Stimulated activated CD4-positive, alpha-beta T cell treated with anti-CD3 and anti-CD28 coated beads, TNF-alpha, amount 100 ng/mL, for 1 hour (primary cell): ENCODE data around the gene BTN1A1.
"Not testable (repeated sequence)": the region's sequence is repeated elsewhere in the genome, so short reads cannot be mapped to it uniquely, and the experiment has no call there.

Source experiments
- DNase-seq, 3 donors: peaks; one replicate each; pipeline ENCODE4 v3.0.0-alpha.2; 2020; ENCODE audit warnings: low read depth in 3 of 3, low spot score in 1 of 3

Gene BTN1A1, protein sequence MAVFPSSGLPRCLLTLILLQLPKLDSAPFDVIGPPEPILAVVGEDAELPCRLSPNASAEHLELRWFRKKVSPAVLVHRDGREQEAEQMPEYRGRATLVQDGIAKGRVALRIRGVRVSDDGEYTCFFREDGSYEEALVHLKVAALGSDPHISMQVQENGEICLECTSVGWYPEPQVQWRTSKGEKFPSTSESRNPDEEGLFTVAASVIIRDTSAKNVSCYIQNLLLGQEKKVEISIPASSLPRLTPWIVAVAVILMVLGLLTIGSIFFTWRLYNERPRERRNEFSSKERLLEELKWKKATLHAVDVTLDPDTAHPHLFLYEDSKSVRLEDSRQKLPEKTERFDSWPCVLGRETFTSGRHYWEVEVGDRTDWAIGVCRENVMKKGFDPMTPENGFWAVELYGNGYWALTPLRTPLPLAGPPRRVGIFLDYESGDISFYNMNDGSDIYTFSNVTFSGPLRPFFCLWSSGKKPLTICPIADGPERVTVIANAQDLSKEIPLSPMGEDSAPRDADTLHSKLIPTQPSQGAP

DNA sequence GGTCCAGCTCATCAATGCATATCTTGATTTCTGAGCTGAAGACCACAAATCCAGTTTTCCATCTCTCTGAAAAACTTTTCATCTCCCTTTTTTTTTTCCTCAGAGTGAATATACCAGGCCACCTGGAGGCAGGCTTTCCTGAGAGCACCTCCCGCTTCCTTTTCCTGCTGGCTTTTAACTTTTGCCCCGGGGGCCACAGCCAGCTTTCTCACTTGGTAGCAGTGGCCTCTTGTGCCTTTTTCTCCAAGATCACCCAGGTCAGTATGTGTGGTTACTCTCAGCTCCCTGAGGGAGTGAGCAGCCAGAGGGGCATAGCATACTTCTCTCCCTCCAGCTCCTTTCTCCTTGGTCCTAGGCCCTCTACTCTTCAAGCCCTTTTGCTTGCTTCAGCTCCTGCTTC lies at the start of gene BTN1A1:
Gene BTN1A1, plus strand, starts transcription at position 202 of the 400 bp plus-strand sequence. CDS start 984 bp downstream, outside the sequence.
- DNase-seq = no peak

DNA sequence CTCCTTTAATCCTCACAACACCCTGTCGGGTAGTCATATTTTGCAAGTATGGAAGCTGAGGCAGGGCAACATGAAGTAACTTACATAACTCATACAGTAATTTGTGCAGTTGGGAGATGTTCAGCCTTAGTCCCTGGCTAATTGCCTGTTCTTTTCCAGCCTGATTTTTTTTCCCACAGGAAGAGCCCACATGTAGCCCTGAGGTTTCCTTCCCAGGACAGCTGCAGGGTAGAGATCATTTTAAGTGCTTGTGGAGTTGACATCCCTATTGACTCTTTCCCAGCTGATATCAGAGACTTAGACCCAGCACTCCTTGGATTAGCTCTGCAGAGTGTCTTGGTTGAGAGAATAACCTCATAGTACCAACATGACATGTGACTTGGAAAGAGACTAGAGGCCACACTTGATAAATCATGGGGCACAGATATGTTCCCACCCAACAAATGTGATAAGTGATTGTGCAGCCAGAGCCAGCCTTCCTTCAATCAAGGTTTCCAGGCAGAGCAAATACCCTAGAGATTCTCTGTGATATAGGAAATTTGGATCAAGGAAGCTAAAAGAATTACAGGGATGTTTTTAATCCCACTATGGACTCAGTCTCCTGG lies 47.4 kb upstream of the BTN1A1 start:
- no peak for DNase-seq

DNA sequence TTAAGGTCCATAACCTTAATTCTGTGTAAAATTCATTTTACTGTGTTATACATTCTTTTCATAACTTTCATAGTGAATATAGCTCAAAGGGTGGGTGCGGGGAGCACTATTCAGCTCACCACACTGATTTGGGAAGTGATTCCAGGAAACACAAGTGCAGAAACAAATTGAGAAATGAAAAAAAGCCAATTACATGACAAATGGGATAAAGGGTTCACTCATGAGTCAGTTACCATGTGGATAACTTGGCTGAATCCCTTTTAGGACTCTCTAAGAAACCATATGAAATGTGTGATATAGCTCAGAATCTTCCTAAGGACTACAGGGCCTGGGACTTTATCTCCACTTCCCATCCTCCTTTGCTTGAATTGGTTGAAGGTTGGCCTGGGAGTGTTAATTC lies 45.5 kb upstream of the BTN1A1 start:
- DNase-seq = no peak

DNA sequence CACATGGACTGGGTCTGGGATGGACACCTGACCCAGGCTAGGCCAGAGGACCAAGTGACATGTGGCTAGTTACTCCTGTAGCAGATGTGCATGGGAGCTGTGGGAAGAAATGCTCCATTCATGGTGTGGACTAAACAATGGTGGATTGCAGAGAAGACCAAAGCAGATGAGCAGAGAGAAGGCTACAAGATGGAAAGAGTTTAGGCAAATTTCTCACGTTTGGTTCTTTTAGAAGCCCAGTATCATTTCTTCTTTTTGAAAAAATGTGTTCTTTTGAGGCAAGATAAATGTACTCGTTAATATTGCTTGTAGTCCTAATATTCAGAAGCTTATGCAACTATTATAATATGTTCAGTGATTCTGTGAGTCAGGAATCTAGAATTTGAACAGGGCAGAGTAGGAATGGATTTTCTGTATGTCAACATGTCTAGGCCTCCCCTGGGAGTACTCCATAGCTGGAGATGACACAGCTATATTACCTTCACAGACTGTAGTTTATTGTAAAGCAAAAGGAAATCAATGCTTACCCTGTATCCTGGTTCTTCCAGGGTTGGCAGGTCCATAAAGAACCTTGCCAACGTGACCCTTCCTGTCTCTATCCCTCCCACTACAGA lies 44.6 kb upstream of the BTN1A1 start:
- no peak for DNase-seq

DNA sequence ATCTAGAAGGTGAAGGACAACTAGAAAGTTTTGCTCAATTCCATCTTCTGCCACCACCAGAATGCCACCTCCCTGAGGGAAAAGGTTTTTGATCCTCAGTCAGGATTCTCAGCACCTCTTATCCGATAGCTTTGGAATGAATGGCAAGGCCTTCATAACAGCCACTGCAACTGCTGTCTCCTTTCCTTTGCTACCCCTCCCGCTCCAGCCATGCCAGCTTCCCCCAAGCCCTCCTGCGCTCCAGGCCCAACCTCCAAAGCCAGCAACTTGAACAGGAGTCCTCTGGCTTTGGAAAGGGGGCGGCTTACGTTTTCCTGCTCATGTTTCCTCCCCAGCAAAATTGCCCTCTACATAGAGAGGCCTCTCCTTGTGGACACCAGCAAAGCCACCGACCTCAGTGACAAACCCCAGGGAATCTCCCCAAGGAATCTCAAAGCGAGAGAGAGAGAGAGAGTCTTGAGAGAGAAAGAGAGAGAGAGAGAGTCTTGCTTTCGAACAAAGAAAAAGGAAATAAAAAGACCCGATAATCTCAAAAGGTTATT lies 42.8 kb upstream of the BTN1A1 start:
- no peak for DNase-seq

DNA sequence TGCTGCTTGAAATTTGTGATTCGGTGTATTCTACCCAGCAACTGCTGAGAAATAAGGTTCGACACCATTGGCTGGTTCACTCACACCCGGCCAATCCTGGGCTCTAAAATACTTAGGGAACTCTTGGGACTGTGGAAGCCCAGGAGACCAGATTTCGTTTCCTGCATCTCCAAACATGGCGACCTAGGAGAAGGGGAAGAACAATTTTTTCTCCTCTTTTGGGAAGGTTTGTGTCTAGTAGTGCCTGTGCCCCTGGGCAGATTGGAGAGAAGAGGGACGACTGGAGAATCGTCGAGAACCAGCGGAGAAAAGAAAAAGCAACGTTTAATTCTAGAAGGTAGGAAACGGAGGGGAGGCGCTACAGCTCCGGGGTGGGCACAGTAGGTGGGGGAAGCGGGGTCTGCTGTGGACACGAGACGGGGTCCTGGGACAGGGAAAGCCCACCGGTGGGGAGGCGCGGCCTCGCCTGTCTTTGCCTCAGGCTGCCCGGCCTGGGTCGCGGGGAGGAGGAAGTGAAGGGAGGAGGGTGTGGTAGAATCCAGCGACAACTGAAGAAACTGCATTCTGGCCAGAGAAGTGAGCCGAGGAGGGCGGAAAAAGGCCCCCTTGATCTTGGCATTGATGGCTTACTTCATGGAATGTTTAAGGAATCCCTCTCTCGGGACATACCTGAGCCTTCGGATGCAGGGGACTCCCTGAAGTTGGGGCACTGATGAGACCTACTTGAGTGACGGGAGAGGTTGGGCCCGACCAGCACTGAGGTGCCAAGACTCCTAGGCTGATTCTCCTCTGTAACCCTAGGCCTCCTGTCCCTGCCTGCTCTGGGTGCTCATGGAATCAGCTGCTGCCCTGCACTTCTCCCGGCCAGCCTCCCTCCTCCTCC lies 42.1 kb upstream of the BTN1A1 start, which contains the start of gene BTN2A1:
Gene BTN2A1, plus strand, starts transcription at position 150 of the 883 bp plus-strand sequence. Its CDS starts 682 bp downstream, at position 832.
- peak in 1 of 3 donors; percentile 26 for DNase-seq

DNA sequence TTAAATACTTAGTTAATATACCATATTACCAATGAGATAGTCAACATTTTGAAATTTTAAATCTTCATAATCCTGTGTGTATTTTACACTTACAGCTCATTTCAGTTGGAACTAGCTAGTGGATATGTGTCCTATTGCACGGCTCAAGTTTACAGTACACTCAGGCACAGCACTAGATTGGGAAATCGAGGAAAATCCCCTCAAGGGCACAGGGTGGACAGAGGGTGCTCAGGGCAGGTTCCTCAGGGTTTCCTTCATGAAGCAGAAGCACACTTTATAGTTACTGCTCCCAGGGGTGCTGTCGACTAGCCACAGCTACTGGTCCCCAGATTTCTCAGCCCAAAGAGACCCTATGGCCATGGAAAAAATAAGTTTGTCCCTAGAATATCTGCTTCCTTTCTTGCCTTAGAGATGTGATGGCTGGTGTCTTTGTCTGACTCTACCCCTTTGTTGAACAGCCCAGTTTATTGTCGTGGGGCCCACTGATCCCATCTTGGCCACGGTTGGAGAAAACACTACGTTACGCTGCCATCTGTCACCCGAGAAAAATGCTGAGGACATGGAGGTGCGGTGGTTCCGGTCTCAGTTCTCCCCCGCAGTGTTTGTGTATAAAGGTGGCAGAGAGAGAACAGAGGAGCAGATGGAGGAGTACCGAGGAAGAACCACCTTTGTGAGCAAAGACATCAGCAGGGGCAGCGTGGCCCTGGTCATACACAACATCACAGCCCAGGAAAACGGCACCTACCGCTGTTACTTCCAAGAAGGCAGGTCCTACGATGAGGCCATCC lies 40.9 kb upstream of the BTN1A1 start:
- DNase-seq = no peak

DNA sequence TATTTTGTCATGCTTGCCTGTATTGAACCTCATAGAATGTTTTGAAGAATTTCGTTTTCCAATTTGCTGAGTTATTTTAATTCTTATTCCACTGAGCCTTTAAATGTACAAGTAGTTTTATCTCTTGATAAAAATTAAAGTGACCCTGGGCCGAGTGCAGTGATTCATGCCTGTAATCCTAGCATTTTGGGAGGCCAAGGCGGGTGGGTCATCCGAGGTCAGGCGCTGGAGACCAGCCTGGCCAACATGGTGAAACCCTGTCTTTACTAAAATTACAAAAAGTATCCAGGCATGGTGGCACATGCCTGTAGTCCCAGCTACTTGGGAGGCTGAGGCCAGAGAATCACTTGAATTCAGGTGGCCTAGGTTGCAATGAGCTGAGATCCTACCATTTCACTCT lies 38.8 kb upstream of the BTN1A1 start:
- DNase-seq = not testable (repeated sequence)

DNA sequence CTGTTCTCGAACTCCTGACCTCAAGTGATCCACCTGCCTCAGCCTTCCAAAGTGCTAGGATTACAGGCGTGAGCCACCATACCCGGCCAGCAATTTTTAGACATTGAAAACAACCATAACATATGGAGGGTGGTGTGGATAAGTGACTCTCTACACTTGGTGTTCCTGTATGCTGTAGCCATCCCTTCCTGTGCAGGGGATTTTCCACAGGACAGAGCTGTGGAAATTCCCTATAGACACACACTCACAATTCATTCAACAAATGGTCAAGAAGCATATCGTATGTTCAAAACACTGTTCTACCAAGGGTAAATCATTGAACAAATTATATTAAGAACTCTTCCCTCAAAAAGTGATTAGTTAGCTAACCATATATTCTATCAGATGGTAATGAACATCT lies 36.1 kb upstream of the BTN1A1 start:
- DNase-seq = no peak

DNA sequence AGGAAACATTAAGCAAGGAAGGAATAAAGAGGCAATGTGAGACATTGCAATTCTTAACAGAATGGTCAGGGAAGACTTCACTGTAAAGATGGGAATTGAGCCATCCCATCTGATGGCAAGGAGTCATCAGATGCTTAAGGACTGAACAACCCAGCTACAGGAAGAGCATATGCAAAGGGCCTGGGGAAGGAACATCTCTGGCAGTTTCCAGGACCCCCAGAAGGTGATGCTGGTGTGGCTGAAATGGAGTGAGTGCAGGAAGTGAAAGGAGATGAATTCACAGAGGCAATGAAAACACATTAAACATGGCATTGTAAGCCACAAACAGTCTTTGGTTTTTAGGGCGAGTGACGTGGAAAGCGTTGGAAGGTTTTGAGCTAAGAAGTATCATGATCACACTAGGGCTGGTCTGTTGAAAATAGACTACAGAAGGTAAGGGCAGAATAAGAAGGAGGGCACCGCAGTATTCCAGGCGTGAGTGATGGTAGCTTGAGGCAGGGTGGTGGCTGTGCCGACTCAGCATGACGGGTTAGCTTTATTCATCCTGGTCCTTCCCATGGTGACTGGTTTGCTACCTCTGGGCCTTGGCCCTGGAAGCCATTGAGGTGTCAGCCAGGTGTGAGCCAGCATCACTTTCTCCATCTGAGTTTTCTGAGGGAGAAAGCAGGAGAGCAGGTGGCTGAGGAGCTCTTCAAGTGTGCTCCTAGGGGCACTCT lies 35.5 kb upstream of the BTN1A1 start:
- no peak for DNase-seq

DNA sequence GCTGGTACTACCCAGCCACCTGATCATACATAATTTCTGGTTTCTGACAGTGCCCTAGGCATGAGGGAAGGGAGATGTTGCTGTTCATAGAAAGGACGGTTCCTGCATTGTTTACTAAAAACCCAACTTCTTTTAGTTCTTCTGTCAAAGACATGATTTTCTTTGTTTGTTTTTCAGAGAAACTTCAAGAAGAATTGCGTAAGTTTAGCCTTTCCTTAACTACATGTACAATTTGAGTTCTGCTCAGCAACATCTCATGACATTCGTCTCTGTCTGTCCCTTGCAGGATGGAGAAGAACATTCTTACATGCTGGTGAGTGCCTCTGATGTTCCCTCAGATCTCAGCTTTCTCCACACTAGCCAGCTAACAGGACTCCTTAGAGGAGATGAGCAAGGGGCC lies 34.3 kb upstream of the BTN1A1 start:
- no peak for DNase-seq

DNA sequence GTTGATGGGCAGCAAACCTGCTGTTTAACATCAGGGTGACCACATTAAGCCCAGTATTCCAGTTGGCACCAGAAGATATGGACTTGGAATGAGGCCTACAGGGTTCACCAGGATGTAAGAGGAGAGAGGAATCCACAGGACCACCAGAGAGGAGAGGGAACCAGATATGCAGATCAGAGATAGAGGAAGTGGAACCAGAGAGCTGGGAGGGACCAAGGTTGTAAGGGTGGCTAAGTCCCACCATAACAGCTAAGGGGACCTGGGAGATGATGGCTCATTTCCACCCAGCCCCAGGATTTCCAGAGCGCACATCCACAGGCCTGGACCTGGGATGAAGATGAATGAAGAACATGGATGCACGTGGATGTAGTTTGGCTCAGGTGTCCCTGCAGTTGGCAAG lies 31.3 kb upstream of the BTN1A1 start:
- no peak for DNase-seq

DNA sequence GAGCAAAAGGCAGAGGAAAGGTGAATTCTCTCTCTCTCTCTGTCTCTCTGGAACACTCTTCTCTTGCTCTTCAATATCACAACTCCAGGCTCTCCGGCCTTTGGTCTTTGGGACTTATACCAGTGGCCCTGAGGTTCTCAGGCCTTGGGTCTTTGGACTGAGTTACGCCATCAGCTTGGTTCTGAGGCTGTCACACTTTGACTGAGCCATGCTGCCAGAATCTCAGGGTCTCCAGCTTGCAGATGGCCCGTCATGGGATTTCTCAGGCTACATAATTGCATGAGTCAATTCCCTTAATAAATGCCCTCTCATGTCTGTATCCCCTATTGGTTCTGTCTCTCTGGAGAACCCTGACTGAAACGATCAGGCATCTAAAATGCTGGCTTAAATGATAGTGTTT lies 29.5 kb upstream of the BTN1A1 start:
- no peak for DNase-seq

DNA sequence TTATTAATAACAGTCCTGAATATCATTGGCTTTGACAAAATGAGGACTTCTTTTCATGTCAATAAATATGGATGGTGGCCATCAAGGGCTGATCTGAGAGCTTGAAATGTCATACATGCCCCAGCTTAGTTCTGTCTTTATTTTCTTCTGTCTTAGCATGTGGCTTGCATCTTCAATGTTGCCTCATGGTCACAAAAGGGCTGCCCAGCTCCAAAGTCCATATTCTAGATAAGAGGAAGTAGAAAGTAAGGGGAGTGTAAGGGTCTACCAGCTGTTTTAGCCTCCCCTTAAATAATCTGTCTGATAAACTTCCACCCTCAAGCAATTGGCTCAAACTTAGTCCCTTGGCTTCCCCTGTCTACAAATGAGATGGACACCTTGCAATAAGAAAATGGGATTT lies 28.1 kb upstream of the BTN1A1 start:
- DNase-seq = no peak

DNA sequence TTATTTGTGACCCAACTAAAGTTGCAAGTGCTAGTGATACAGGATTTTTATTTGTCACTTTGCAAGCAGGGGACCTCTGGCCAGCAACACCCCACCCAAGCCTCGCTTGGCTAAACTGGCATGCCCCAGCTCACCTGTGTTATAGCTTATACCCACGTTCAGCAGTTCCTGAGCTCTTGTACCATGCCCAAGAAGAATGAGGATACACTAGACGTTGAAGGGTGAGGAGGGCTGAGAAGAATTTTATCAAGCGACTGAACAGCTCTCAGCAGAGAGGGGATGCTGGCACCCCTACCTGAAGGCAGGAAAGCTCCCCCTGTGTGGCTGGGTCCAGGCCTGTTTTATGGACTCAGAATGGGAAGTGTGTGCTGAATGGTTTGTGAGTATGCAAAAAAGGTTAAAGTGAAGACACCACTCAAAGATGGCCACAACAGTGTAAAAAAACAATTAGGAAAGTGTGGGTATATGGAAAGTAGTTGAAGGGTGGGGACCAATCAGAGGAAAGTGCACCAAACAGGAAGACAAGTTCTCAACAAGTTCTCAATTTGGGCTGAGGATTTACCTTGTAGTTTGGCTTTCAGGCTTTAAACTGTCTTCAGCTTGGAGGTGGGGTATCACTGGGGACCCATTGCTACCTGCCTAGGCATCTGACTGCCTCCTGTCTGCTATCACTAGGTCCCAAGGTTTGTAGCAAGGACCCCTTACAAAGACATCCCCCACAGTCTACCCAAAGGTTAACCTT lies 27.4 kb upstream of the BTN1A1 start:
- no peak for DNase-seq

DNA sequence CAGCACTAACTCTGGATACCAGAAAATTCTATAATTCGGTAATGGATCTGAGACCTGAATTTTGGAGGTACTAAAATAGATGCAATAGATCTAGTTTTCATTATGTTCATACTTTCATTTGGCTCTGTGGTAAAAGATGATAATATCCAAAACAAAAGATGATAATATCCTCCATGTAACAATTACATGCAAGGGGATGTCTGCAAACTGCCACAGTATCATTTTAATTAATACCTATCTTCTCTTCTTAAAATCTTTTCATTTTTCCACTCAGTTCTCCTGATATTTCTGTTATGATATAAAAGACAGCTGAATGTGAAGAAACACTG lies 26.7 kb upstream of the BTN1A1 start:
- DNase-seq = no peak

DNA sequence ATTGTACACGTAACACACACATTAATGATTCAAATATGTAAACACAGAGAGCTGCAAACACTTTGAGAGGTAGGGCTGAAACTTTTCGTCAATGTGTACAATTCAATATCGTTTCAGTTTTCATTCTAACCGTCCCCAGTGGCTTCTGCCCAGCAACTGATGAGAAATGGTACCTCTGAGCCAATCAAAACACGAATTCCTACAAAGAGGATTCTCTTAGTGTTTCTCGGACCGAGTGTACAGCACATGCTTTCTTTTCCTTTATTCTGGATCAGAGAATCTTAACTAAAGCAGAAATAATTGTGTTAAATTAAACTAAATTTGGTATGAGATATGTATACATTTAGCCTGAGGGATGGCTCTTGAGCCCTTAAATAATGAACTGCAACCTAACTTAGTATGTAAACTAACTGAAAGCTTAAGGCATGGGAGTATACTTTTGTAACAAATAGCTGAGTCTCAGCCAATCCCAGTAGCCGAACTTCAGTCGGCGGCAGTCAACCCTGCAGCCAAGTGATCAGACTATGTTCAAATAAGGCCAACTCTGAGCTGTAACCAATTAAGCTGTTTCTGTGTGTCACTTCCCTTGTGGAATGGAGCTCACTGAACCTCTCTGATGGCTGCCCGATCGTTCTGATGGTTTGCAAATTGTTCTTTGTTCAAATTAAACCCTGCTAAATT lies 26.2 kb upstream of the BTN1A1 start:
- DNase-seq = peak; percentile 43 to 70 (median 53)

DNA sequence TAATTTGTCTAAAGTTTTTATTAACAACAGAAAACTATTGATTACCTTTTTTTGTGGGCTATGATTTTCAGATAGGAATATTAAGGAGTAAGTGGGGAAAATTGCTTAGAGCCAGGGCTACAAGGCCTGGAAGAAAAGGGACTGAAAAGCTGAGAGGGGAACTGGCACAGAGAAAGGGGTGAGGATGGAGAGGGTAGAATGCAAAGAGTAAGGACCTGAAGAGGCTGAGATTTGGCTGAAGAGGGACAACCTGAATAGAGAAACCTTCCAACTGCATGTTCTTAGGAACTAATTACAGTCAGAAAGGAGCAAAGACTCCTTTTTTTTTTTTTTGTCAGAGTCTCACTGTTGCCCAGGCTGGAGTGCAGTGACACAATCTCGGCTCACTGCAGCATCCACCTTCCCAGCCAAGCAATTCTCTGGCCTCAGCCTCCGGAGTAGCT lies 25.6 kb upstream of the BTN1A1 start:
- no peak for DNase-seq
